ENCODE results near the gene CA12.

- TF ChIP-seq, protein P1, sequence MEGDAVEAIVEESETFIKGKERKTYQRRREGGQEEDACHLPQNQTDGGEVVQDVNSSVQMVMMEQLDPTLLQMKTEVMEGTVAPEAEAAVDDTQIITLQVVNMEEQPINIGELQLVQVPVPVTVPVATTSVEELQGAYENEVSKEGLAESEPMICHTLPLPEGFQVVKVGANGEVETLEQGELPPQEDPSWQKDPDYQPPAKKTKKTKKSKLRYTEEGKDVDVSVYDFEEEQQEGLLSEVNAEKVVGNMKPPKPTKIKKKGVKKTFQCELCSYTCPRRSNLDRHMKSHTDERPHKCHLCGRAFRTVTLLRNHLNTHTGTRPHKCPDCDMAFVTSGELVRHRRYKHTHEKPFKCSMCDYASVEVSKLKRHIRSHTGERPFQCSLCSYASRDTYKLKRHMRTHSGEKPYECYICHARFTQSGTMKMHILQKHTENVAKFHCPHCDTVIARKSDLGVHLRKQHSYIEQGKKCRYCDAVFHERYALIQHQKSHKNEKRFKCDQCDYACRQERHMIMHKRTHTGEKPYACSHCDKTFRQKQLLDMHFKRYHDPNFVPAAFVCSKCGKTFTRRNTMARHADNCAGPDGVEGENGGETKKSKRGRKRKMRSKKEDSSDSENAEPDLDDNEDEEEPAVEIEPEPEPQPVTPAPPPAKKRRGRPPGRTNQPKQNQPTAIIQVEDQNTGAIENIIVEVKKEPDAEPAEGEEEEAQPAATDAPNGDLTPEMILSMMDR (conservative IDR thresholded peaks at IDR 0.05; ENCODE audit: low read depth, low read length), result no peak
- TF ChIP-seq EZH2 (IDR thresholded peaks at IDR 0.05; ENCODE audit: borderline replicate concordance, low read depth, low read length, poor library complexity, severe bottlenecking), result no peak
These were observed 89.4 kb downstream of the CA12 start for GRCh38 chr15:63292241-63292640.

All from A673 (cell line).